AG04450 (cell line): ENCODE measurements around the gene TNFSF4. TPM values are rescaled to one million over a fixed set of nuclear protein-coding genes. Genes with fewer than 3 reads are reported as not detected.
"Not testable (repeated sequence)": the region's sequence is repeated elsewhere in the genome, so short reads cannot be mapped to it uniquely, and the experiment has no call there.

Source experiments
- CTCF ChIA-PET: fragments of 300-600, 350-600 bp; formaldehyde crosslinking; extraction: SDS; loops from one replicate; lab custom pipeline; 2022; ENCODE audit warnings: antibody characterized with exemption, inconsistent platforms; lab: Charles Lee
- POLR2A ChIA-PET: fragments of 350-600 bp; formaldehyde crosslinking; extraction: SDS; loops from one replicate; lab custom pipeline; 2021; ENCODE audit warnings: antibody characterized with exemption, inconsistent platforms; lab: Yijun Ruan, JAX
- DNase-seq: peaks from one replicate; pipeline ENCODE4 v3.0.0-alpha.2; 2011; ENCODE audit warnings: low read depth, low spot score
- H3K27ac ChIP-seq: one replicate; pipeline ENCODE4 v1.5.1; 2012; ENCODE audit warnings: low read depth, low read length, control low read depth
- H3K27me3 ChIP-seq: one replicate; pipeline ENCODE4 v1.6.0; 2012; ENCODE audit warnings: low read length; ENCODE audit not compliant: control insufficient read depth, insufficient read depth
- H3K4me3 ChIP-seq: 2 replicates; pipeline ENCODE4 v1.5.1; 2011; ENCODE audit warnings: mild to moderate bottlenecking, low read depth, low read length, control low read depth
- H3K9me3 ChIP-seq: 2 replicates; pipeline ENCODE4 v1.5.1; 2012; ENCODE audit warnings: low read length; ENCODE audit not compliant: control insufficient read depth, insufficient read depth
- CTCF ChIP-seq: IDR thresholded peaks from 2 replicates; pipeline ENCODE4 v1.5.1; 2011; ENCODE audit warnings: low read depth, low read length, control low read depth, inconsistent platforms
- polyA plus RNA-seq: library from polyadenylated mRNA; depleted of rRNA; stranded (reverse); fragments of >200 nt; gene quantifications from 2 replicates; pipeline ENCODE4 v1.2.3, GENCODE V29; 2011

TNFSF4 gene
- polyA plus RNA-seq, 1 experiment, result 28.5 TPM

- ChIA-PET CTCF (no interaction called here), POLR2A (no interaction called here)
- no peaks in the 10 kb centered on the region for H3K27me3 ChIP-seq
- no peak overlapping the region for H3K4me3 ChIP-seq
- no peak for TF ChIP-seq CTCF
- no peak for DNase-seq
- no peak overlapping the region for H3K27ac ChIP-seq
- H3K9me3 ChIP-seq, result peaks cover 3% of the 10 kb centered on the region
Measured at GRCh38 chr1:173240609-173241008, 33.5 kb upstream of the TNFSF4 start.

DNA sequence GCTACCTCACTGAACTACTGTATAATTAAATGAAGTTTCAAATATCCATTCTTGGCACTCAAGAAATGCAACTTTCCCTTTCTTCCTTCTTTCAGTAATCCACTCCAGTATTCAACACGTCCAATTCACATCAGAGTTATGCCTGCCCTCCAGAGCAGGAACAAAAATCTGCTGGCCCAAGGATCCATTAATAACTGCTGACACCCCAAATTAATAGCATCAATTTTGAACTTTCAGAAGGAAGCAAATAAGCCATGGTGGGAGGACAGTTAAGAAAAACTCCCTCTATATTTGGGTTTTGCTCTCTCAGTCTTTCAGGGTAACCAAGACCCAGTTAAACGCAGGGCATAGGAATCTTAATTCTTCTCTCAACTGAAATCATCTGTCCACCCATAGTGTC is 31.9 kb upstream of the TNFSF4 start:
- no peak overlapping the region for H3K4me3 ChIP-seq
- ChIA-PET CTCF (no interaction called here), POLR2A (no interaction called here)
- TF ChIP-seq CTCF, result no peak
- no peak for DNase-seq
- no peak overlapping the region for H3K27ac ChIP-seq
- peaks cover 3% of the 10 kb centered on the region for H3K9me3 ChIP-seq
- no peaks in the 10 kb centered on the region for H3K27me3 ChIP-seq

DNA sequence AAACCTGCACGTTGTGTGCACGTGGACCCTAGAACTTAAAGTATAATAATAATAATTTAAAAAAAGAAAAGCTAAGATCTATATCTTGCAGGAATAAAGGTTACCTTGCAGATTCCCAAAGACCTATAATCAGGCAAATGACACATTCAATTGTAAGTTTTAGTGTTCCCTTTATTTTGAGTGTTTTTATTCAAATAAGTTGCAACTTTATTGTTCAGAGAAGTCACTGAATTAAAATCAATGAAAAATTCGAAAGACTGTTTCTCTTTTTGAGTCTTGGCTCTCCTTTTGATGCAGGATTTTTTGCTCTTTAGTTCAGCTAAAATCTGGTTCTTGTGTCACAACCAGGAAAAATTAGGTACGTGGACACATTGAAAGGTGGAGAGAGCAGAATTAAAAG is 27.8 kb upstream of the TNFSF4 start:
- Histone ChIP-seq H3K4me3 (no peak overlapping the region), H3K27me3 (no peaks in the 10 kb centered on the region), H3K9me3 (no peaks in the 10 kb centered on the region), H3K27ac (no peak overlapping the region)
- no peak for TF ChIP-seq CTCF
- ChIA-PET CTCF (no interaction called here), POLR2A (no interaction called here)
- no peak for DNase-seq

- H3K27ac ChIP-seq, DNase-seq, H3K9me3 ChIP-seq, H3K27me3 ChIP-seq, POLR2A ChIA-PET, H3K4me3 ChIP-seq, CTCF ChIA-PET: not testable (repeated sequence)
Measured at GRCh38 chr1:173234434-173234833, 27.3 kb upstream of the TNFSF4 start.

- H3K27me3 ChIP-seq, CTCF ChIA-PET, H3K9me3 ChIP-seq, H3K4me3 ChIP-seq, POLR2A ChIA-PET, H3K27ac ChIP-seq, DNase-seq: not testable (repeated sequence)
Measured at GRCh38 chr1:173229031-173229430, 21.9 kb upstream of the TNFSF4 start.

- CTCF ChIA-PET, result no interaction called here
- no peak for DNase-seq
- H3K4me3 ChIP-seq, result no peak overlapping the region
- H3K27ac ChIP-seq, result no peak overlapping the region
- H3K9me3 ChIP-seq, result peaks cover 6% of the 10 kb centered on the region
- H3K27me3 ChIP-seq, result no peaks in the 10 kb centered on the region
- no peak for TF ChIP-seq CTCF
- POLR2A ChIA-PET, result no interaction called here
Measured at GRCh38 chr1:173224949-173225348, 17.8 kb upstream of the TNFSF4 start.
